Measurements from ENCODE around the gene HBEGF.

DNA sequence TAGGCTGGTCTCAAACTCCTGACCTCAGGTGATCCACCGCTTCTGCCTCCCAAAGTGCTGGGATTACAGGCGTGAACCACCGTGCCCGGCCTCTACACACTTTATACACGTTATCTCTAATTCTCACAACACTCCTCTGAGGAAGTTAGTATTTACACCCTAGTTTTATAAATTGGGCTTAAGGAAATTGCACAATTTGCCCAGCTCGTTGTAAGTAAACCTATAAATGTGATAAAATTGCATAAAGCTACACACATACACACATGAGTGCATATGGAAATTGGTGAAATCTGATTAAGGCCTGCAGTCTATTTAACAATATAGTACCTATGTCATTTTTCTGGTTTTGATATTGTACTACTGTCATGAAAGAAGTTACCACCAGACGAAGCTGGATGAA is 9.1 kb upstream of the HBEGF start:
- TF ChIP-seq, protein P1, sequence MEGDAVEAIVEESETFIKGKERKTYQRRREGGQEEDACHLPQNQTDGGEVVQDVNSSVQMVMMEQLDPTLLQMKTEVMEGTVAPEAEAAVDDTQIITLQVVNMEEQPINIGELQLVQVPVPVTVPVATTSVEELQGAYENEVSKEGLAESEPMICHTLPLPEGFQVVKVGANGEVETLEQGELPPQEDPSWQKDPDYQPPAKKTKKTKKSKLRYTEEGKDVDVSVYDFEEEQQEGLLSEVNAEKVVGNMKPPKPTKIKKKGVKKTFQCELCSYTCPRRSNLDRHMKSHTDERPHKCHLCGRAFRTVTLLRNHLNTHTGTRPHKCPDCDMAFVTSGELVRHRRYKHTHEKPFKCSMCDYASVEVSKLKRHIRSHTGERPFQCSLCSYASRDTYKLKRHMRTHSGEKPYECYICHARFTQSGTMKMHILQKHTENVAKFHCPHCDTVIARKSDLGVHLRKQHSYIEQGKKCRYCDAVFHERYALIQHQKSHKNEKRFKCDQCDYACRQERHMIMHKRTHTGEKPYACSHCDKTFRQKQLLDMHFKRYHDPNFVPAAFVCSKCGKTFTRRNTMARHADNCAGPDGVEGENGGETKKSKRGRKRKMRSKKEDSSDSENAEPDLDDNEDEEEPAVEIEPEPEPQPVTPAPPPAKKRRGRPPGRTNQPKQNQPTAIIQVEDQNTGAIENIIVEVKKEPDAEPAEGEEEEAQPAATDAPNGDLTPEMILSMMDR (IDR thresholded peaks at IDR 0.05): no peak
- no peak for TF ChIP-seq POLR2A (IDR thresholded peaks at IDR 0.05)
- no peak for TF ChIP-seq EP300 (IDR thresholded peaks at IDR 0.05)
